K562 treated with DMSO at 1 percent for 4 hours (cell line): ENCODE measurements around the gene PRDM2. TPM values are rescaled to one million over a fixed set of nuclear protein-coding genes. Genes with fewer than 3 reads are reported as not detected.

Experiments
- total RNA-seq: library from RNA; unstranded; fragments of 300-600 nt; gene quantifications from 2 replicates; pipeline ENCODE4 v1.2.3, GENCODE V29; 2022; ENCODE audit not compliant: insufficient read depth

Gene PRDM2, protein sequence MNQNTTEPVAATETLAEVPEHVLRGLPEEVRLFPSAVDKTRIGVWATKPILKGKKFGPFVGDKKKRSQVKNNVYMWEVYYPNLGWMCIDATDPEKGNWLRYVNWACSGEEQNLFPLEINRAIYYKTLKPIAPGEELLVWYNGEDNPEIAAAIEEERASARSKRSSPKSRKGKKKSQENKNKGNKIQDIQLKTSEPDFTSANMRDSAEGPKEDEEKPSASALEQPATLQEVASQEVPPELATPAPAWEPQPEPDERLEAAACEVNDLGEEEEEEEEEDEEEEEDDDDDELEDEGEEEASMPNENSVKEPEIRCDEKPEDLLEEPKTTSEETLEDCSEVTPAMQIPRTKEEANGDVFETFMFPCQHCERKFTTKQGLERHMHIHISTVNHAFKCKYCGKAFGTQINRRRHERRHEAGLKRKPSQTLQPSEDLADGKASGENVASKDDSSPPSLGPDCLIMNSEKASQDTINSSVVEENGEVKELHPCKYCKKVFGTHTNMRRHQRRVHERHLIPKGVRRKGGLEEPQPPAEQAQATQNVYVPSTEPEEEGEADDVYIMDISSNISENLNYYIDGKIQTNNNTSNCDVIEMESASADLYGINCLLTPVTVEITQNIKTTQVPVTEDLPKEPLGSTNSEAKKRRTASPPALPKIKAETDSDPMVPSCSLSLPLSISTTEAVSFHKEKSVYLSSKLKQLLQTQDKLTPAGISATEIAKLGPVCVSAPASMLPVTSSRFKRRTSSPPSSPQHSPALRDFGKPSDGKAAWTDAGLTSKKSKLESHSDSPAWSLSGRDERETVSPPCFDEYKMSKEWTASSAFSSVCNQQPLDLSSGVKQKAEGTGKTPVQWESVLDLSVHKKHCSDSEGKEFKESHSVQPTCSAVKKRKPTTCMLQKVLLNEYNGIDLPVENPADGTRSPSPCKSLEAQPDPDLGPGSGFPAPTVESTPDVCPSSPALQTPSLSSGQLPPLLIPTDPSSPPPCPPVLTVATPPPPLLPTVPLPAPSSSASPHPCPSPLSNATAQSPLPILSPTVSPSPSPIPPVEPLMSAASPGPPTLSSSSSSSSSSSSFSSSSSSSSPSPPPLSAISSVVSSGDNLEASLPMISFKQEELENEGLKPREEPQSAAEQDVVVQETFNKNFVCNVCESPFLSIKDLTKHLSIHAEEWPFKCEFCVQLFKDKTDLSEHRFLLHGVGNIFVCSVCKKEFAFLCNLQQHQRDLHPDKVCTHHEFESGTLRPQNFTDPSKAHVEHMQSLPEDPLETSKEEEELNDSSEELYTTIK (N-terminal part only)
- 16.8 and 18.3 TPM in 2 replicates for total RNA-seq

DNA sequence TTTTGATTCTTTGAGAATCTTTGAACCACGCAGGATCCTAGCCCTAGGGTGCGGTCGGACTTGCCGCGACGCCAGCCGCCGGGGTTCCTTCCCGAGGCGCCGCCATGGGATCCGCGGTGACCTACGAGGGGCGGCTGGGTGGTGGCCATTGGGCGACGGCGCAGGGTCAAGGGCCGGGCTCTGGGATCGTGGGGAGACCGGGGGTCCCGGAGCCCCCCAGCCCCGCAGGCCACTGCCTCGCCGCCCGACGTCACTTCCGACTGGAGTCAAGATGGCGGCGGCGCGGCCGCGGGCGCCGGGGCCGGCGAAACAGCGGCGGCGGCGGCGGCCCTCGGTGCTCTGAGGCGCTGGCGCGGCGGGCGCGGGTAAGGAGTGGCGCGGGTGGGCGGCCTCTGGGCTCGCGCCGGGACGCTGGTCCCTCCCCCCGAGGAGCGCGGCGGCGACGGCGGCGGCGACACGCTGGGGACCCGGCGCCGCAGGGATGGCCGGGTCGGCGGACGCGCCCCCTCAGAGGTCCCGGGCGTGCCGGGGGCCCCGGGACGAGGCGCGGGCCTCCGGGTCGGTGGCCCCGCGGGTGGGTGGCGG lies at the start of gene PRDM2:
PRDM2 (plus strand) TSS at position 253 of the 585 bp plus-strand sequence. CDS start 15,418 bp downstream, outside the sequence.

Other genes with a start within 250 kb of the PRDM2 start
- not detected in 2 replicates for gene LRRC38, start 186.2 kb upstream of the PRDM2 start, total RNA-seq
- gene PDPN, start 116.4 kb upstream of the PRDM2 start, total RNA-seq, result not detected in 2 replicates